ENCODE measurements around the gene NOD2.
A peak's percentile ranks its signal among the peaks of the same experiment; 100 is the strongest.

Gene NOD2

DNA sequence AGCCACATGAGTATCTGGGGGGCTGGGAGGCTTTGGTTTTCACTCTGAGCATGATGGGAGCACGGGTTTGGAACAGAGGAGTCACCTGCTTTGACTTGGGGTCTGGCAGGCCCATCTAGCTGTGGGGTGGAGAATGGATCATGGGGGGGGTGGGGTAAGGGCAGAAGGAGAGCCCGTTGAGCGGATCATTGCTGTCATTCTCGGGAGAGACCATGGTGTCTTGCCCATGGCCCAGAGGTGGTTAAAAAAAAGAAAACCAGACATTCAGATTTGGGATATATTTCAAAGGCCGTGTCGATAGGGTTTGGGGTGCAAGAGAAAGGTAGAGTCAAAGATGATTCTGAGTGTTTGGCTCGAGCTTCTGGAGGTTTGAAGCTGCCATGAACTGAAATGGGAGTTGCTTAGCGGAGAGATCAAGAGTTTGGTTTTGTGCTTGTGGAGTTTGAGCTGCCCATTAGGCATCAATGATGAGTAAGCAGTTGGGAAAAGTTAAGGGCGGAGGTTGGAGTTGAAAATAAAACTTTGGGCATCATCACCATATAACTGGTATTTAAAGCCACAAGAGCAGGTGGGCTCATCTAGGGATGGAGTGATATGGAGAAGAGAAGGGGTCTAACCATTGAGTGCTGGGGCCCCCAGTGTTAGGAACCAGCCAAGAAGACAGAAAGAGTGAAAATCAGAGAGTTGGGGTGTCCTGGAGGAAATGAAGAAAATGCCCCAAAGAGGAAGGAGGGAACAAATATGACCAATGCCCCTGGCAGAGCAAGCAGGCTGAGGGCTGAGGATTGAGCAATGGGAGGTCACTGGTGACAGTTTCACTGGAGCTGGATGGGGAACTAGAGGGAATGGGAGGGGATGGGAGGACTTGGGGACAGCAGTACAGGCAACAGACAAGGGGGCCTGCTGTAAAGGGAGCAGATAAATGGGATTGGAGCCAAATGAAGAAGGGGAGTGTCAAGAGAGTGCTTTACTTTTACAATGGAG lies 1.9 kb downstream of the NOD2 start:
- DNase-seq = no peak

DNA sequence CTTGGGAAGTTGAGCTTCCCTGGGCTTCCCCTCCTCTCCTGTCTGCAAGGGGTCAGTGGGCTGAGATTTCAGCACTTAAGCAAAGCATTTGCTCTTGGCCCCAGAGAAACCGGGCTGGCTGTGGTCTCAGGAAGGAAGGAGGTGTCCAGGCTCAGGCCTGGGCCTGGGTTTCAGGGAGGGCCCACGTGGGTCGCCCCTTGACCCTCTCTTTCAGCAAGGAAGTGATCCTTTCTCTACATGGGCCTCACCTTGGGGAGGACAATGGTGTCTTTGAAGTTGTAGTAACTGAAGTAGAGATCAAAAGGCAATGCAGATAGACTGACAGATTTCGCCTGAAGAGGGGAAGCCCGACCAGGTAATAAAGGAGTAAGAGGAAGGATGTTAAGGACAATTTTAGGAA lies 2.7 kb downstream of the NOD2 start:
- no peak for DNase-seq

DNA sequence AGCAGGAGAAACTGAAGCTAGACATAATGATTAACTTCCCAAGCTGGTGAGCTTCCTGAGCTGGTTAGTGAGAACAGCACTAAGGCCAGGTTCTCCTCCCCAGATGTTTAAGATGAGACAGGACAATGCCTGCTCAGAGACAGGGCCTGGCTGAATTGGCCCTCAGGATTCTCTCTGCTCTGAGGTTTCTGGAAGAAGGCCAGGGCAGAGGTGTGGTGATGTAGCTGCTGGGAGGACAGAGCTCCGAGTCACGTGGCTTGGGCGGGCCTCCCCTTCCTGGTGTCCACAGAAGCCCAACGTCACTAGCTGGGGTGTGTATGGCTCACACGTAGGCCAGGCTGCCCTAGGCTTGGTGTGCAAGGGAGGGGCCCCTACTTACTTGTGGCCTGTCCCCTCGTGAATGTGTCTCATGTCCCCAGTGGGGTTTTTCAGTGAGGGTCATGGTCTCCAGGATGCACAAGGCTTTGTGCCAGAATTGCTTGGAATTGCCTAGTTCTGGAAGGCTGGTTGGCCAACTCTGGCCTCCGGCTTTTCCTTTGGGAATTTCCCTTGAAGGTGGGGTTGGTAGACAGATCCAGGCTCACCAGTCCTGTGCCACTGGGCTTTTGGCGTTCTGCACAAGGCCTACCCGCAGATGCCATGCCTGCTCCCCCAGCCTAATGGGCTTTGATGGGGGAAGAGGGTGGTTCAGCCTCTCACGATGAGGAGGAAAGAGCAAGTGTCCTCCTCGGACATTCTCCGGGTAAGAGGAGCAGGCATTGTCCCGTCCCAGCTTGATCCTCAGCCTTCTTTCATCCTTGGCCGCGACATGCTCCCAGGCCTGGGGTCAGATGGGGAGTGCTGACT lies 3.4 kb downstream of the NOD2 start:
- peak; percentile 76 for DNase-seq

DNA sequence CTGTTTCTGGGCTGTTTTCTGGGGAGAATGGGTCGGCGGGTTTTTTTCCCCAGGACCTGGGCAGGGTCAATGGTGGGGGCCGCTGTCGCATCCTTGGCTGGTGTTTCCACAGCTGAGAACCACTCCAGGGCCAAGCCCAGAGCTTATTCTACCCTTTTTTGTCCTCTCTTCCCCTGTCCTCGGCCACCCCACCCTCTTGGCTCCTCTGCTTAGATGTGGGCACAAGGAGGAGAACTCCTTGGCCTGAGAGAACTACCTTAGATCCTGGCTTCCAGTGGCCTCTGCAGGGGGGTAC lies 4.0 kb downstream of the NOD2 start:
- no peak for DNase-seq

DNA sequence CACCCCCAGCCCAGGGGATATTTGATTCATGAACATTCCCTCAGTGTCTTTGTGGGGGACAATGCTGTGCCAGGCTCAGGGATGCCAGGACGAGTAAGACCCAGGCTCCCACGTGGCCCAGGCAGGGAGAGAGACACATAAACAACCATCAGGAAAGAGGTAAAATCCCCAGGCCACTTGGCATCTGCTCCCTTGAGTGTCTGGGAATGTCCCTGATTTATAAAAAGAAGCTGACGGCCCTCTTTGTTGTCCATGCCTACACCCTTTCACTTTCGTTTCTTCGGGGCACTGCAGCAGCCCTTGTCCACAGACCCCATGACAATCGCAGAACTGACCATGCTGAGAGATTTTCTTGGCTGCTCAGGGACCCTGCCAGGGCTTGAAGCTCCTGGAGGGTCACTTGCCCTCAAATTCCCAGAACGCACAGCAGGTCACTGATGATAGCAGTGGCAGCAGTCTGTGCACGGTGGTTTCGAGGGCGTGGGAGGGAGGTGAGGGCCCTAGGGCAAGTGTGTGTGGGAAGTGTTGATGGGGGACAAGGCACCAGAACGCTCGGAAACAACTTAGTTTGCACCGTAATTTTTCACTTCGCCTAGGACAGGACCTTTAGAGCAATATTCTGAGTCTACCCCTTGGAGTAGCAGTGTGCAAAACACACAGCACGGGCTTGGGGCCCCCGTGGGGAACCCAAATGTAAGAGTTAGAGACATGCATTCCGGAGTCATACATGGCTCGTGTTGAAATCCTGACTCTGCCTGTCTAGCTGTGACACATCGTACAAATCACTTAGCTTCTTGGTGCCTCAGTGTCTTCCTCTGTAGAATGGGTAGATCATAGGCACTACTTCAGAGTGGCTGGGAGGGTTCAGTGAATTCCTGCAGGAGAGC lies 4.7 kb downstream of the NOD2 start:
- peak; percentile 54 for DNase-seq

DNA sequence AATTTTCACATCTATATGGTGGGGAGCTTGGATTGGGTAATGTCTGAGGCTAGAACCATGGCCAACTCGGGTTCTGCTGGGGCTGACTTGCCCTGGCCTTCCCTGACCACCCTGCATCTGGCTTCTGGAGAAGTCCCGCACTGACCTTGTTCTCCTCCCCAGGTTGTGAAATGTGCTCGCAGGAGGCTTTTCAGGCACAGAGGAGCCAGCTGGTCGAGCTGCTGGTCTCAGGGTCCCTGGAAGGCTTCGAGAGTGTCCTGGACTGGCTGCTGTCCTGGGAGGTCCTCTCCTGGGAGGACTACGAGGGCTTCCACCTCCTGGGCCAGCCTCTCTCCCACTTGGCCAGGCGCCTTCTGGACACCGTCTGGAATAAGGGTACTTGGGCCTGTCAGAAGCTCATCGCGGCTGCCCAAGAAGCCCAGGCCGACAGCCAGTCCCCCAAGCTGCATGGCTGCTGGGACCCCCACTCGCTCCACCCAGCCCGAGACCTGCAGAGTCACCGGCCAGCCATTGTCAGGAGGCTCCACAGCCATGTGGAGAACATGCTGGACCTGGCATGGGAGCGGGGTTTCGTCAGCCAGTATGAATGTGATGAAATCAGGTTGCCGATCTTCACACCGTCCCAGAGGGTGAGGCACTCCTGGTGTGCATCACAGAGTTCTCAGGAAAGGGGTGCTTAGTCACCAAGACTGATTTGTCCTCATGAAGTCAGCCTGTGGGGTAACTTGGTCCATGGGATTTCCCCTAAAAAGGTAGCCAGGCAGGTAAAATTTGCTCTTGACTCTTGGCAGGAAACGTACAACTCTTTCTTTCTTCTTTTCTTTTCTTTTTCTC lies 6.1 kb downstream of the NOD2 start:
- DNase-seq = no peak

DNA sequence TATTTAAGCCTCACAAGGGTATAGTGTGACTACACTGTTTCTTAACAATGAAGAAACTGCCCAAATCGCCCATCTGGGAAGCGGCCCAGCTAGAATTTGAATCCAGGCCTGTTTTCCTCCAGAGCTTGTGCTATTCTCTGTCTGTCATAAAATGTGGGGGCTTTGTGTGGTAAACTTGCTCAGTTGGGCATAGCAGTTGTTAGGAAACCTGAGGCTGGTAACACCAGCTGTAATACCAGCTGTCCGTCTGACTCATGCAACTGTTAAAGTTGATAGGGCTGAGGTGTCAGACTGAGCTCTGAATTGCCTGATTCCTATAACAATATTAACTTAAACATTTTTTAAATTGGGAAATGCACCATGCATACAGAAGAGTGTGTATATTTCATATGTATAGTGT lies 9.3 kb downstream of the NOD2 start:
- DNase-seq = peak; percentile 75

DNA sequence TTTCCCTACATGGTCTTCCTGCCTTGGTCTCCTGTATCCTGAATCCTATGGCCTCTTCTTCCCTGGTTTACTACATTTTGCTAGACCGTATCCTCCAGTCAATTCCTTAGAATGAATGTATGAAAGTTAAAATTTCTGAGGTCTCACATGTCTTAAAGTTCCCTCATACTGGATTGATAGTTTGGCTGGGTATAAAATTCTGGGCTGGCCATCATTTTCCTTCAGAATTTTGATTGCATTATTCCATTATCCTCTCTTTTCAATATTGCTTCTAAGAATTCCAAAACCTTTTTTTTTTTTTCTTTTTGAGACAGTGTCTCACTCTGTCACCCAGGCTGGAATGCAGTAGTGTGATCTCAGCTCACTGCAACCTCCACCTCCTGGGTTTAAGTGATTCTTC lies 10.8 kb downstream of the NOD2 start:
- no peak for DNase-seq

DNA sequence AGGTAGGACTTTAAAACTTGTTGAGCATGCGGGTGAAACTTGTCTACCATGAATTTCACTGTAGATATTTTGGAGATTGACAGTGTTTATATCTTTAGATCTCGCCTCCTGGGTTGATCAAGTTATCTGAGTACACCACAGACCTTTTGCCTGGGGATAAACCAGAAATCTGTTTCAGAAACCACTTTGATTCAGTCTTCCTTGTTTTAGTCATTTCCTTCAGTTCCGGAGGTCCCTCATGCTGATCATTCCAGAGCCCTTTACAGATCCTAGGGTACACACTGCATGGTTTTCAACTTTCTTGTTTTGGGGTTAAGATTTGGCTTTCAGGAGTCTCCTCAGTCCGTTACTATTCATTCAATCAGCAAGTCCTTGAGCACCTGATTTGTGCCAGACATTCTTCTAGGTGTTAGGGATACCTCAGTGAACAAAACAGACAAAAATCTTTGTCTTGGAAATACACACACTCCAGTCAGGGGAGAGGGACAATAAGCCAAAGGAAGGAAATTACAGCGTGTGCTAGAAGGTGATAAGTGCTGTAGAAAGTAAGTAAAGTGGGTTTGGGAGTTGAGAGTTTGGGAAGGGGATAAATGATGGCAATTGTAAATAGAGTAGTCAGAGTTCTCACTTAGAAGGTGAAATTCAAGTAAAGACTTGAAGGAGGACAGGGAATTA lies 12.2 kb downstream of the NOD2 start:
- DNase-seq = no peak

DNA sequence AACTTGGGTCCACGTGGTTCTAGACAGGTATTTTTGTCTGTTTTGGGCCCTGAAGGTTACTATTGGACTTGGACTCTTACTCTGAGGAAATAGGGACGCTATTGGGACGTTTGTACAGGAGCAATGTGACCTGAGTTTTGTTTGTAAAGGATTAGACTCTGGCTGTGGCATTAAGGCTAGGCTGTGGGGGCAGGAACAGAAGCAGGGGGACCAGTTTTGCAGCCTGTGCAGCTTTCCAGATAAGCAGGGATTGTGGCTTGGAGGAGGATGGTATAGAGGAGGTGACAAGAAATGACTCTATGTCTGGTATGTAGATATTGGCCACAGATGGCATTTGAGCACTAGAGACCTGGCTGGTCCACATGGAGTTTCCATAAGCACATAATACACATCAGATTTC lies 12.8 kb downstream of the NOD2 start:
- DNase-seq = no peak

DNA sequence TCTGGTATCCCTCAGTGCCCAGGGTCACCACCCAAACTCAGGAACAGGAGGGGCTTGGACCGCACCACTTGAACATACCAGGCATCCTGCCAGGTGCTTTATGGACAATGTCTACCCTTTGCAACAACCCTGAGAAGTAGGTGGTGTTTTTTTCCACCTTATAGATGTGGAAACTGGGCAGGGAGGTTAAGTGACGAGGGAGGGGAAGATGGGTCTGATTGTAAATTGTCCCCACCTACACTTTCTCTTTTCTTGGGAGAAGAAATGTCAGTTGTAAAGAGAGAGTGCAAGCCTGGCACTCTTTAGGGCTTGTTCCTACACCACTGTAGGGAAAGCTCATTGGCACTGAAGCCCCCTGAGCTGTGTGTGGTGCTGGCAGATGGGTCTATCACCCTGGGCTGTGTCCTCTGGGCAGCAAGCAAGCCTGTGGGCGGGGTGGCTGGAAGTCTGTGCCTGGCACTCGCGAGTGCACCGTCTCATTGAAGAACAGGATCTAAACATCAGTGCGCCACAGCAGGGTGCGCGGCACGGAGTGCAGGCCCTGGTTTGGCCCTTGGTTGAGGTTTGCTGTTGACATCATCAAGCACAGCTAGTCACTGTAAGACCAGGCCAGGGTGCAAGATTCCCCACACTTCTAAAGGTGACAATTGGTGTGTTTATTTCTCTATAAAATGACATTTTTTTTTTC lies 15.1 kb downstream of the NOD2 start:
- no peak for DNase-seq

DNA sequence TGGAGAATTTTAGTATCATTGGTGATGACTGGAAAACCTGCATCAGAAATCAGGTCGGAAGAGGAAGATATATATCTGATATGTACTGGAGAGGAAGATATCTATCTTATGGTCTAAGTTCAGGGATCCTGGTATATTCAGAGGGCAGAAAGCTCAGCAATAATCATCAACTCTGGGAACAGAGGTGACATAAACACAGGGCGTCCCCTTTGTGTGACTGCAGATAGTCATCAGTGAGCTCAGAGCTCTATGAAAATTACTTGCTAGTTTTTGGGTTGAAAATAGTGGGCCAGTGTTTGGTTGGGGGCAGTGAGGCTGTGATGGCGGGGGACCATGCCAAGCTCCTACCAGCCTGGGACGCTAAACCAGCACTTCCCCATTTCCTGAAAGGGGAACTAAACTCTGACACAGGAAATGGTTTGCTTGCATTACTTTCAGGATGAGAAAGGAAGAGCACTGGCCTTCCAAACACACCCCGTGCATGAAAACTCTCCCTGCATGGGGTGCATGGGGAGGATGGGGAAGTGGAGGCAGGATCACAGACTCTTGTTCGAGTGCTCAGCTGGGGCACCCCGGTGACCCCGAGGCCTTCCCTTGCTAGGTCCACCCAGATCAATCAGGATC lies 15.8 kb downstream of the NOD2 start:
- no peak for DNase-seq

DNA sequence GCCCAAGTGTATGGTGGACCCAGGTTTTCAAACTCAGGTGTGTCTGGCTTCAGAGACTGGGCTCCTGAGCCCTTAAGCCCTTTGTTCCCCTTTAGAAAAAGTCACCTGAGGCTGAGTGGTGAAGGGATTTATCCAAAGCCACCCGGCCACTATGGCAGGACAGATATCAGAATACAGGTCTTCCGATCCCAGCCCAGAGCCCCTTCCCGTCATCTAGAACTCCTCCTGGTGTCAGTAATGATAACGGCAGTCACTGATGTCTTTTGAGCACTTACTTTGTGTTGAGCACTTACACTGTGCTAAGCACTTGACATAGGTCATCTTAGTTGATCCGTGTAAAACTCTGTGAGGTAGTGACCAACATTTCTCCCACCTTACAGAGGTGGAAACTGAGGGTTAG lies 16.6 kb downstream of the NOD2 start:
- DNase-seq = no peak

DNA sequence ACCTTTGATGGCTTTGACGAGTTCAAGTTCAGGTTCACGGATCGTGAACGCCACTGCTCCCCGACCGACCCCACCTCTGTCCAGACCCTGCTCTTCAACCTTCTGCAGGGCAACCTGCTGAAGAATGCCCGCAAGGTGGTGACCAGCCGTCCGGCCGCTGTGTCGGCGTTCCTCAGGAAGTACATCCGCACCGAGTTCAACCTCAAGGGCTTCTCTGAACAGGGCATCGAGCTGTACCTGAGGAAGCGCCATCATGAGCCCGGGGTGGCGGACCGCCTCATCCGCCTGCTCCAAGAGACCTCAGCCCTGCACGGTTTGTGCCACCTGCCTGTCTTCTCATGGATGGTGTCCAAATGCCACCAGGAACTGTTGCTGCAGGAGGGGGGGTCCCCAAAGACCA lies 17.6 kb downstream of the NOD2 start:
- DNase-seq = no peak

DNA sequence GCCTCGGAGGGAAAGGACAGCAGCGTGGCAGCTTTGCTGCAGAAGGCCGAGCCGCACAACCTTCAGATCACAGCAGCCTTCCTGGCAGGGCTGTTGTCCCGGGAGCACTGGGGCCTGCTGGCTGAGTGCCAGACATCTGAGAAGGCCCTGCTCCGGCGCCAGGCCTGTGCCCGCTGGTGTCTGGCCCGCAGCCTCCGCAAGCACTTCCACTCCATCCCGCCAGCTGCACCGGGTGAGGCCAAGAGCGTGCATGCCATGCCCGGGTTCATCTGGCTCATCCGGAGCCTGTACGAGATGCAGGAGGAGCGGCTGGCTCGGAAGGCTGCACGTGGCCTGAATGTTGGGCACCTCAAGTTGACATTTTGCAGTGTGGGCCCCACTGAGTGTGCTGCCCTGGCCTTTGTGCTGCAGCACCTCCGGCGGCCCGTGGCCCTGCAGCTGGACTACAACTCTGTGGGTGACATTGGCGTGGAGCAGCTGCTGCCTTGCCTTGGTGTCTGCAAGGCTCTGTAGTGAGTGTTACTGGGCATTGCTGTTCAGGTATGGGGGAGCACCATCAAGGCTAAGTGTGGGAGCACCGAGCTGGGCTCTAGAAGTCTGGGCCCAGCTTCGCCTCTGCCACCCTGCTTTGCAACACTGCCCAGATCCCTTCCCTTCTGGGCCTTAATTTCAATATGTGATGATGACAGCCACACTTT lies 18.6 kb downstream of the NOD2 start:
- DNase-seq = no peak

DNA sequence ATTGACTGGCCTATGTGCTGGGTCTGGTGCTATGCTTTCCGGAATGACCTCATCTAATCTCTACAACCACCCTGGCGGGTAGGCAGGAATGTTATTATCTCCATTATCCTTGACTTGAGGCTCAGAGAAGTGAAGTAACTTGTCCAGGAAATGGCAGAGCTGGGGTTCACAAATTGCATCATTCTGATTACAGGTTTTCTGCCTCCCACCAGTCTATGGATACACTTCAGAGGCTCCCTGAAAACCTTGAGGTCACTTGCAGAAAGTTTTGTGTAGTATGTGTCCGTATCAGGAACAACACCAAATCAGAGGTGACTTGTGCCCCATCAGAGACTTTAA lies 19.1 kb downstream of the NOD2 start:
- peak; percentile 56 for DNase-seq

DNA sequence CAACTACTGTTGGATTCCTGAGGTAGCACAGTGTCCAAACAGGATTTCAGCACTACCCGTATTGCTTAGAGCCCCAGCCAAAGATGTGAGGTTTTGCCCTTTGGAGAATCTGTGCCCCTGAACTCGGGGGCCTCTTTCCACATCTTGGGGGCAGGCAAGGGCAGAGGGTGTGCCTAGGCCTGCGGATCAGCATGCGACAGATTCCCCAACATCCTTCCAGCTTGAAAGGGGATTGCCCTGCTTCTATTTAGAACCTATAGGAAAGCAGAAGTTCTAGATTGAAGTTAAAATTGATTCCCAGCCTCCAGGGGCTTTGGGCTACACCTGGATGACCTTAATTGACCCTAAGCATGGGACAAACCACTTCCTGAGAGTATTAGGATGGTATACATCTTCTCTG lies 19.6 kb downstream of the NOD2 start:
- DNase-seq = no peak

DNA sequence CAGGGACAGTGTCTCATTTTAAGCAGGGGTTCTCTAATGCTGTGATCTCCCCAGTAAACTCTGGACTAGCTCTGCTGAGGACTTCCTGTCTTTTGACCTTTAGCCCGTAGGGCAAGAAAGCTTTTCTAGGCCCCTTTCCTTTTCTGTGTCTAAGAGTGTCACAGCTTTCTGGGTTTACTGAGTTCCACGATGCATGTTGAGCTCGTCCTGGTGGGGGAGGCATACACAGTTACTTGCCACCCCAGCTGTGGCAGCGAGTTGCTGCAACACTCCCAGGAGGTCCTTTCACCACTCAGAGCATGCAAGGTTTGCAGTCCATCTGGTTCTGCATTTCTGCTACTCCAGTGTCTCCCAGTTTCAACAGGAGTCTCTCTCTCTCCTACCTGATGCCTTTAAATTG lies 23.7 kb downstream of the NOD2 start:
- DNase-seq = no peak

DNA sequence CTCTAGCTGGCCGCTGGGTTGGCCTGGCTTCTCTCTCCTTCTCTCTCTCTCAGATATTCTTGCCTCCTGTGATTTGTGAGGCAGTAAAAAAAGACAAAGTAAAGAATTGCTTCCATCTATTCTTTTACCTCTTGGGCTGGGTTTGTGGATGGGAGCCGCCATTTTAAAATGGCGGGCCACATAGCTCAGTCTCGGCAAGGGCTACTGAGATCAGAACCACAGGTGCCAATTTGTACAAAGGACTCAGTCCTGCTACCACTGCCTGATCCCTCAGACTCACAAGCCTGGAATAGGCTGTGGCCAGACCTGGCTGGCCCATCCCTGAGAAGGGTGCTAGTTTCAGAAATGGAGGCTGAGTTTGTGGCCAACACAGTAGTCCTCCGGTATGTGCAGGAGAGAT lies 24.1 kb downstream of the NOD2 start:
- DNase-seq = no peak

Data from kidney glomerular epithelial cell (primary cell).